Liver (tissue), 9 donors: ENCODE measurements around the gene ZNF678. TPM values are rescaled to one million over a fixed set of nuclear protein-coding genes. Genes with fewer than 3 reads are reported as not detected.
A peak's percentile ranks its signal among the peaks of the same experiment; 100 is the strongest.

Experiments used
- DNase-seq: peaks from one replicate; pipeline ENCODE4 v3.0.0-alpha.2; 2017; ENCODE audit warnings: low spot score
- H3K27ac ChIP-seq, 2 donors: one replicate each; pipeline ENCODE4 v1.7.0; 2013; ENCODE audit warnings: inconsistent platforms in 2 of 2, low read length in 2 of 2, control low read depth in 1 of 2, low read depth in 1 of 2, mild to moderate bottlenecking in 1 of 2
- H3K27me3 ChIP-seq, 4 donors: one replicate each; pipeline versions ENCODE4 v1.6.1 to v1.7.0; 2013; ENCODE audit warnings: low read length in 3 of 4, inconsistent platforms in 1 of 4, mild to moderate bottlenecking in 1 of 4, moderate library complexity in 1 of 4; ENCODE audit not compliant: control insufficient read depth in 4 of 4, insufficient read depth in 4 of 4
- H3K36me3 ChIP-seq, 4 donors: one replicate each; pipeline versions ENCODE4 v1.6.1 to v1.7.0; 2013; ENCODE audit warnings: low read length in 3 of 4, mild to moderate bottlenecking in 3 of 4, low read depth in 1 of 4, moderate library complexity in 1 of 4; ENCODE audit not compliant: control insufficient read depth in 4 of 4, insufficient read depth in 3 of 4
- H3K4me1 ChIP-seq, 4 donors: one replicate each; pipeline versions ENCODE4 v1.6.1 to v1.7.0; 2013; ENCODE audit warnings: low read length in 3 of 4, mild to moderate bottlenecking in 3 of 4, moderate library complexity in 1 of 4; ENCODE audit not compliant: control insufficient read depth in 4 of 4, insufficient read depth in 4 of 4
- H3K4me3 ChIP-seq, 3 donors: one replicate each; pipeline versions ENCODE4 v1.6.1 to v1.7.0; 2013; ENCODE audit warnings: low read length in 3 of 3, control low read depth in 1 of 3, low read depth in 1 of 3, mild to moderate bottlenecking in 1 of 3
- H3K9ac ChIP-seq, 2 donors: one replicate each; pipeline ENCODE4 v1.7.0; 2013; ENCODE audit warnings: low read length in 2 of 2, mild to moderate bottlenecking in 2 of 2, moderate library complexity in 2 of 2, control low read depth in 1 of 2, low read depth in 1 of 2
- H3K9me3 ChIP-seq, 4 donors: one replicate each; pipeline versions ENCODE4 v1.6.1 to v1.7.0; 2013; ENCODE audit warnings: low read length in 3 of 4; ENCODE audit not compliant: control insufficient read depth in 4 of 4
- FOXA1 ChIP-seq: IDR thresholded peaks from 2 replicates; pipeline ENCODE4 v1.6.1; 2016; ENCODE audit warnings: antibody characterized with exemption
- FOXA2 ChIP-seq: IDR thresholded peaks from 2 replicates; pipeline ENCODE4 v1.6.1; 2016; ENCODE audit warnings: antibody characterized with exemption
- GABPA ChIP-seq, 2 donors: IDR thresholded peaks in 1 of 2; conservative IDR thresholded peaks in 1 of 2; 2 replicates each; pipeline ENCODE4 v1.6.1; 2016; ENCODE audit warnings: antibody characterized with exemption in 2 of 2, mild to moderate bottlenecking in 1 of 2, moderate library complexity in 1 of 2
- HNF4A ChIP-seq, 2 donors: conservative IDR thresholded peaks; 2 replicates each; pipeline ENCODE4 v1.6.1; 2016; ENCODE audit warnings: antibody characterized with exemption in 2 of 2, mild to moderate bottlenecking in 2 of 2
- HNF4G ChIP-seq: IDR thresholded peaks from 2 replicates; pipeline ENCODE4 v1.6.1; 2016; ENCODE audit warnings: antibody characterized with exemption
- JUND ChIP-seq, 2 donors: IDR thresholded peaks; 2 replicates each; pipeline ENCODE4 v1.6.1; 2016; ENCODE audit warnings: antibody characterized with exemption in 2 of 2
- NR2F2 ChIP-seq: IDR thresholded peaks from 2 replicates; pipeline ENCODE4 v1.6.1; 2016; ENCODE audit warnings: antibody characterized with exemption
- RAD21 ChIP-seq, 2 donors: IDR thresholded peaks; 2 replicates each; pipeline ENCODE4 v1.6.1; 2016; ENCODE audit warnings: antibody characterized with exemption in 2 of 2, mild to moderate bottlenecking in 2 of 2
- REST ChIP-seq: IDR thresholded peaks from 2 replicates; pipeline ENCODE4 v1.6.1; 2016; ENCODE audit warnings: antibody characterized with exemption, mild to moderate bottlenecking
- RXRA ChIP-seq, 2 donors: IDR thresholded peaks; 2 replicates each; pipeline ENCODE4 v1.6.1; 2017 to 2018; ENCODE audit warnings: antibody characterized with exemption in 2 of 2, mild to moderate bottlenecking in 1 of 2
- SP1 ChIP-seq: IDR thresholded peaks from 2 replicates; pipeline ENCODE4 v1.6.1; 2018; ENCODE audit warnings: antibody characterized with exemption, mild to moderate bottlenecking
- TAF1 ChIP-seq: conservative IDR thresholded peaks from 2 replicates; pipeline ENCODE4 v1.6.1; 2016; ENCODE audit warnings: antibody characterized with exemption, mild to moderate bottlenecking
- YY1 ChIP-seq: IDR thresholded peaks from 2 replicates; pipeline ENCODE4 v1.6.1; 2016; ENCODE audit warnings: antibody characterized with exemption, mild to moderate bottlenecking
- ZBTB33 ChIP-seq: IDR thresholded peaks from 2 replicates; pipeline ENCODE4 v1.6.1; 2016; ENCODE audit warnings: antibody characterized with exemption
- WGBS: extraction: QIAGEN DNeasy Blood & Tissue Kit; methylation state at CpG from one replicate; pipeline ENCODE4 v1.1.7; 2013; 5-methylcytosine and 5-hydroxymethylcytosine counted together
- polyA plus RNA-seq, 2 donors: library from polyadenylated mRNA; stranded (reverse) in 1 of 2; unstranded in 1 of 2; fragments of 200-250 nt in 1 of 2; fragments of >200 nt in 1 of 2; fragmentation: Nextera tagmentation in 1 of 2; extraction: Ambion mirVana in 1 of 2; gene quantifications; one replicate each; pipeline versions ENCODE4 v1.2.1 to v1.2.3, GENCODE V29; 2013 to 2015
- total RNA-seq, 2 donors: library from RNA; depleted of rRNA; stranded (reverse); fragments of >200 nt; gene quantifications; one replicate each; pipeline ENCODE4 v1.2.3, GENCODE V29; 2014
- donor health status: healthy.
- donor health status: healthy.
- donor health status: healthy.
- donor health status: healthy.
- donor health status: healthy.

Gene ZNF678
- total and polyA plus RNA-seq, 4 donors, result 0.76 to 16.6 (median 4.2) TPM

- no peak for TF ChIP-seq REST
Measured at GRCh38 chr1:227521782-227522181, 41.6 kb upstream of the ZNF678 start (continued).

GRCh38 chr1:227526524-227526923 is 36.8 kb upstream of the ZNF678 start:
- H3K9me3 ChIP-seq, result peaks cover 24 to 48% (median 31%) of the 10 kb centered on the region in 4 donors
- no peaks in the 10 kb centered on the region for H3K36me3 ChIP-seq
- TF ChIP-seq FOXA1 (no peak), HNF4G (no peak), ZBTB33 (no peak)

GRCh38 chr1:227532019-227532619 is 31.2 kb upstream of the ZNF678 start:
- H3K27me3 ChIP-seq, result no peaks in the 10 kb centered on the region
- no peak for DNase-seq
- over 99% methylated on average over 3 of the region's 3 CpGs for WGBS
- H3K9me3 ChIP-seq, result peaks cover 29 to 56% (median 43%) of the 10 kb centered on the region in 4 donors
- no peak for TF ChIP-seq HNF4A (conservative IDR thresholded peaks at IDR 0.05)
- TF ChIP-seq NR2F2, result no peak
- TF ChIP-seq FOXA1, result no peak
- TF ChIP-seq GABPA (IDR thresholded peaks at IDR 0.05 in 1 of 2, conservative IDR thresholded peaks at IDR 0.05 in 1 of 2), result no peak
- TF ChIP-seq YY1, result no peak
- no peak for TF ChIP-seq HNF4G
- no peak for TF ChIP-seq SP1
- TF ChIP-seq RXRA (IDR thresholded peaks at IDR 0.05), result no peak
- no peak for TF ChIP-seq FOXA2
- no peak for TF ChIP-seq REST
- TF ChIP-seq TAF1, result no peak
- TF ChIP-seq ZBTB33, result no peak
- TF ChIP-seq JUND (IDR thresholded peaks at IDR 0.05), result no peak
- no peak for TF ChIP-seq RAD21 (IDR thresholded peaks at IDR 0.05)
- no peaks in the 10 kb centered on the region for H3K4me1 ChIP-seq
- peaks cover 0 to 4% (median 0%) of the 10 kb centered on the region in 4 donors for H3K36me3 ChIP-seq
- peak overlapping the region in 2 of 3 donors; percentile 2 to 64 for H3K4me3 ChIP-seq
- H3K9ac ChIP-seq, result no peak overlapping the region
- H3K27ac ChIP-seq, result no peak overlapping the region

More at GRCh38 chr1:227526524-227526923, 36.8 kb upstream of the ZNF678 start:
- Histone ChIP-seq H3K9ac (no peak overlapping the region), H3K27ac (no peak overlapping the region), H3K4me1 (no peaks in the 10 kb centered on the region), H3K4me3 (no peak overlapping the region), H3K27me3 (no peaks in the 10 kb centered on the region)
- 92% methylated on average over 2 of the region's 2 CpGs for WGBS
- no peak for DNase-seq
